Brain microvascular endothelial cell (primary cell): ENCODE measurements around the gene FAM118A.

Source experiments
- DNase-seq: peaks from one replicate; pipeline ENCODE4 v3.0.0-alpha.2; 2020
- H3K27ac ChIP-seq: fragments of 250-450 bp; sonication (Bioruptor Pico); 2 replicates; pipeline ENCODE4 v1.5.1; 2020; ENCODE audit warnings: mild to moderate bottlenecking, moderate library complexity
- H3K27me3 ChIP-seq: fragments of 250-450 bp; sonication (Bioruptor Pico); replicated peaks from 2 replicates; pipeline ENCODE4 v1.5.1; 2020; ENCODE audit warnings: mild to moderate bottlenecking
- H3K36me3 ChIP-seq: fragments of 250-450 bp; sonication (Bioruptor Pico); replicated peaks from 2 replicates; pipeline ENCODE4 v1.5.1; 2020; ENCODE audit warnings: mild to moderate bottlenecking
- H3K4me3 ChIP-seq: 2 replicates; pipeline ENCODE4 v1.5.1; 2011; ENCODE audit warnings: low read depth, mild to moderate bottlenecking, control low read depth, low read length, moderate library complexity
- in situ Hi-C: cut with HindIII; loops from 2 replicates; pipeline ENCODE4 v1.10.0; 2017; ENCODE audit warnings: low sequenced_read_pairs, low pct_ligation_motif_present
- TF ChIP-seq, protein P1 (sequence below): IDR thresholded peaks from 2 replicates; pipeline ENCODE4 v1.5.1; 2011; ENCODE audit warnings: low read depth, mild to moderate bottlenecking, moderate library complexity, low read length, control low read depth, inconsistent platforms; ENCODE audit errors: missing control alignments

FAM118A gene

GRCh38 chr22:45305456-45306075, 4.2 kb upstream of the FAM118A start:
- TF ChIP-seq, protein P1, sequence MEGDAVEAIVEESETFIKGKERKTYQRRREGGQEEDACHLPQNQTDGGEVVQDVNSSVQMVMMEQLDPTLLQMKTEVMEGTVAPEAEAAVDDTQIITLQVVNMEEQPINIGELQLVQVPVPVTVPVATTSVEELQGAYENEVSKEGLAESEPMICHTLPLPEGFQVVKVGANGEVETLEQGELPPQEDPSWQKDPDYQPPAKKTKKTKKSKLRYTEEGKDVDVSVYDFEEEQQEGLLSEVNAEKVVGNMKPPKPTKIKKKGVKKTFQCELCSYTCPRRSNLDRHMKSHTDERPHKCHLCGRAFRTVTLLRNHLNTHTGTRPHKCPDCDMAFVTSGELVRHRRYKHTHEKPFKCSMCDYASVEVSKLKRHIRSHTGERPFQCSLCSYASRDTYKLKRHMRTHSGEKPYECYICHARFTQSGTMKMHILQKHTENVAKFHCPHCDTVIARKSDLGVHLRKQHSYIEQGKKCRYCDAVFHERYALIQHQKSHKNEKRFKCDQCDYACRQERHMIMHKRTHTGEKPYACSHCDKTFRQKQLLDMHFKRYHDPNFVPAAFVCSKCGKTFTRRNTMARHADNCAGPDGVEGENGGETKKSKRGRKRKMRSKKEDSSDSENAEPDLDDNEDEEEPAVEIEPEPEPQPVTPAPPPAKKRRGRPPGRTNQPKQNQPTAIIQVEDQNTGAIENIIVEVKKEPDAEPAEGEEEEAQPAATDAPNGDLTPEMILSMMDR, result no peak
- no peak overlapping the region for H3K27ac ChIP-seq
- no peak overlapping the region for H3K4me3 ChIP-seq
- H3K36me3 ChIP-seq, result no peaks in the 10 kb centered on the region
- in situ Hi-C loops, result no loop called here
- no peak for DNase-seq
- H3K27me3 ChIP-seq, result no peaks in the 10 kb centered on the region

DNA sequence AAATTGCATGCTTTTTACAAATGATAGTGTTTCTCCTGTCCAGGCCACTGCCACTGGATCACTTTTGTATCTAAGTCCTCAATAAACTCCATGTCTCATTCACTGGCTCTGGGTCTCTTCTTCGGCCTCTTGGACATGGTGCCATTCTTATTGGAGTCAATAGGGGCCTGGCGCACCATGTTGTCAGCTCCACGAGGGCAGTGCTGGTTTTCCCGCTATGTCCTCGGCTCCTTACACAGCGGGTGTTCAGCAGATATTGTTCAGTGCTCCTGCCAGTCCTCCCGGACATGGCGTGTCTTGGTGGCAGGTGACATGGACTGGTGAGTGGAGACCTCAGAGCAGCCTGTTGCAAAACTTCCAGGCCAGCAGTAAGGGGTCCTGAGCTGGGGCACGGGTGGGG, 3.6 kb upstream of the FAM118A start:
- Histone ChIP-seq H3K27me3 (no peaks in the 10 kb centered on the region), H3K36me3 (no peaks in the 10 kb centered on the region), H3K4me3 (no peak overlapping the region), H3K27ac (no peak overlapping the region)
- in situ Hi-C loops, result no loop called here
- DNase-seq, result no peak
- TF ChIP-seq, protein P1, result no peak

GRCh38 chr22:45308391-45308956, 1.3 kb upstream of the FAM118A start:
- no peak for DNase-seq
- TF ChIP-seq, protein P1, result no peak
- Histone ChIP-seq H3K36me3 (no peaks in the 10 kb centered on the region), H3K4me3 (no peak overlapping the region), H3K27ac (no peak overlapping the region), H3K27me3 (no peaks in the 10 kb centered on the region)
- in situ Hi-C loops, result no loop called here

- Histone ChIP-seq H3K27ac (peak overlapping the region; percentile 19), H3K36me3 (no peaks in the 10 kb centered on the region), H3K27me3 (no peaks in the 10 kb centered on the region), H3K4me3 (peak overlapping the region; percentile 57)
- TF ChIP-seq, protein P1, result no peak
- no peak for DNase-seq
- in situ Hi-C loops, result no loop called here
Measured at GRCh38 chr22:45308957-45309421, 745 bp upstream of the FAM118A start.

DNA sequence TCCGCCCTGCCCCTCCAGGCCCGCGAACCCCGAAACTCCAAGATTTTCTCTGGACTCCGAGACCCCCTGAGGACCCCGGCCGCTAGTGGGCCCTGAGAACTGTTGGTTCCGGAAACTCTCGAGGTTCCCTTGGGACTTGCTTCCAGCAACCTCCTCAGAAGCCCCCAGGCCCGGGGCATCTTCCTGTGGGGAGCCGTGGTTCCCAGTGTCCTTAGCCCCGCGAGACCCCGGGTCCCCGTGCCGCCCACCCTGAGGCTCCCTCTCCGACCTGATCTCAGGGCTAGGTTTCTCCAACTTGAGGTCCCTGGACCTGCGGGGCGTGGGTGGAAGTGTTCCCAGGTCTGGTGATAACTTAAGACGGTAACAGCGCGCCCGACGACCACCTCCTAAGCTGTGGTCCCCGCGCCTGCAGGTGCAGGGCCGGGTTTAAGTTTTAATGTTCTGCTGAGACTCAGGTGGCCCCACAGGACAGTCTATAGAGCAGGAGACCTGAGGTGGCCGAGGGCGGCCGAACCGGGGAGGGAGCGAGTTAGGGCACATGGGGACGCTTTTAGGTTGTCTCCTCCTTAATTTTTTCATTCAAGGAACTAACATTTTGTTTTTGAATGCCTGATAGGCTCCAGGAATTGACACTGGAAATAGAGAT, 720 bp downstream of the FAM118A start:
- DNase-seq, result no peak
- no peaks in the 10 kb centered on the region for H3K27me3 ChIP-seq
- in situ Hi-C loops, result no loop called here
- peak overlapping the region; percentile 73 for H3K4me3 ChIP-seq
- no peak overlapping the region for H3K27ac ChIP-seq
- H3K36me3 ChIP-seq, result no peaks in the 10 kb centered on the region
- TF ChIP-seq, protein P1, result no peak
